GM18499 (cell line): ENCODE data around the gene BEST1.
"Not testable (repeated sequence)": the region's sequence is repeated elsewhere in the genome, so short reads cannot be mapped to it uniquely, and the experiment has no call there.

Experiments
- ATAC-seq: cut with Tn5 transposase; IDR thresholded peaks from one replicate; pipeline ENCODE4 v1.9.1; 2021; ENCODE audit warnings: moderate number of reproducible peaks; ENCODE audit not compliant: insufficient read depth, unreplicated experiment

Gene BEST1

DNA sequence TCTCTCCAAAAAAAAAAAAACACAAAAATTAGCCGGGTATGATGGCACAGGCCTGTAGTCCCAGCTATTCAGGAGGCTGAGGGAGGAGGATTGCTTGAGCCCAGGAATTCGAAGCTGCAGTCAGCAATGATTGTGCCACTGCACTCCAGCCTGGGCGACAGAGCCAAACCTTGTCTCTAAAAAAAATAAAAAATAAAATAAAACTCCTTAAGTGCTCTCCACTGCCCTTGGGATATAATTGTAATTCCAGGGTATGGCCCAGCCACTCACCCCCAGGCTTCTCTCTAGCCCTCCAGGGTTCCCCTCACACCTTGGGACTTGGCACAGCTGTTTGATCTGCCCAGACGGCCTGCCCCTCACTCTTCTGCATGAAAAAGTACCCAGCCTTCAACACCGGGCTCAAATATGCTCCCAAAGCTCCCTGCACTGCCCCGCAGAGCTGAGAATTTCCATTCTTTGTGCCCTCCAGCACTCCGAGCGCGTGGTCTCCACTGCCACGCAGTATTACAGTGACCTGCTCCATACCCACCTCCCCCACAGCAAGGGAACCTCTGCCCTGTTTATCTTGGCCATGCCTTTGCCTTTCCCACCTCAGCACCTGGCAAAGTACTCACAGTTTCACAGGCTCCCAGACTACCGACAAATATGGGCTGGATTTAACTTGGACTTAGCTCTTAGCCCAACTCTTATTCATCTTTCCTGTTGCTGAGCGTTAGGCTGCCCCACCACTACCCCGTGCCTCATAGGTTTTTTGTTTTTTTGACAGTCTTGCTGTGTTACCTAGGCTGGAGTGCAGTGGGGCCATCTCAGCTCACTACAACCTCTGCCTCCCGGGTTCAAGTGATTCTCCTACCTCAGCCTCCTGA is 24.8 kb downstream of the BEST1 start:
- no peak for ATAC-seq

DNA sequence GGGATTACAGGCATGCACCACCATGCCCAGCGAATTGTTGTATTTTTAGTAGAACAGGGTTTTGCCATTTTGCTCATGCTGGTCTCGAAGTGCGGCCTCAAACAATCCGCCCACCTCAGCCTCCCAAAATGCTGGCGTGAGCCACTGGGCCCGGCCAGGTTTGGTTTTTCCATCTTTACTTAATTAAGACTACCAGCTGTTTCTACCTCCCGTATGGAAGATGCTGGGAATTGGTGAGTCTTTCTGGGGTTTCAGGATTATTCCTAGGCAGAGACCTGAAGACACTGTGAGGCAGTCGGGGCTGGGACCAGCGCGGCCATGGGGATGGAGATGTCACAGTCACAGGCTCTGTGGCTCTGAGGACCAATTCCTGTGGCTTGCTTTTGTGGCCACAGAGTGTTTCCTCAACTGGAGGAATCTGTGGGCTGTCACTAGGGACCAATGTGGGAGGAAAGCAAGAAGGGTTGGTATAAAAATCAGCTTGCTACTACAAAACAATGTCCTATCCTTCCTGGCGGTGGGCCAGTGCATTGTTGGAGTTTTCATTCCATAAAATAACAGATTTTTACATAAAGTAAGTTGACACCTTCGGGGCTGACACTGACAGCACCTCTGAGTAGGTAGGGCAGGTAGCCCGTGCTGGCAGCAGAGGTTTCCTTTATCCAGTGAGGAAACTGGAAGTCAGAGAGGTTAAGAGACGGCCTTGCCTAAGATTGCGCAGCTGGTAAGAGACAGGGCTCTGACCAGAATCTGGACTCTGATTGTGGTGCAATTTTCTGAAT is 25.7 kb downstream of the BEST1 start:
- ATAC-seq, result no peak

GRCh38 chr11:61976420-61976800 is 26.3 kb downstream of the BEST1 start:
- ATAC-seq, result no peak

- no peak for ATAC-seq
Observed at GRCh38 chr11:61976813-61977475, 26.8 kb downstream of the BEST1 start.

GRCh38 chr11:61978703-61979661 is 28.8 kb downstream of the BEST1 start:
- ATAC-seq, result no peak

DNA sequence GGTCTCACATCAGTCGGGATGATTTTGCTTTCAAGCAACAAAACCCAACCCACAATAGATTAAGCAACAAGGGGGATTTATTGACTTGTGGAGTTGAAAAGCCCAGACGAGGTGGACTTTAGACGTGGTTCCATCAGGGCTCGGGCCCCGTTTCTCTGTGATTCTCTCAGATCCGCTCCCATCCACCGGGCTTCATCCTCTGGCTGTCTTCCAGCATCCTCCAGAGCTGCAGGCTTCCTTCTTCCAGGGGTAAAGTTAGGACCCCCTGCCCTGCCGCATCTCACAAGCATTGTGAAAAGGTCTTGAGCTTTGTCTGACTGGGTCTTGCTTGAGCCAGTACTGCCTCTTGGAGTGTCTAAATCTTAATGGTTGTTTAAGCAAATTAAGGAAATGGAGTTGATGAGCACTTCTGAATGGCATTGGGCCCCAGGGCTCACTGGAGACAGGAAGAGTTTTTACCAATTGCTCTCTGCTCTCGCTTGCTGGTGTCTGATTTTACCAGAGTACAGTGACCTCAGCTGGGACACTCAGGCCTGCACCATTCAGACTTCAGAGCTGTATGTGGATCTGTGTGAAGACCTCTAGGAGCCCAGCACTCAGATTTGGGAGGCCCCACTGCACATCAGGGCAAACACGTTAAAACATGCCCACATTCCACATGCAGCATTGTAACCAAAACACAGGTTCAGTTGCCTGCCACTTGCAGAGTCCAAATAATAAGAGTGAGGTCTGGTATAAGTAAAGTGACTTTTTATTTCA is 30.8 kb downstream of the BEST1 start:
- ATAC-seq, result no peak

GRCh38 chr11:61983419-61983818 is 33.3 kb downstream of the BEST1 start:
- ATAC-seq, result no peak

DNA sequence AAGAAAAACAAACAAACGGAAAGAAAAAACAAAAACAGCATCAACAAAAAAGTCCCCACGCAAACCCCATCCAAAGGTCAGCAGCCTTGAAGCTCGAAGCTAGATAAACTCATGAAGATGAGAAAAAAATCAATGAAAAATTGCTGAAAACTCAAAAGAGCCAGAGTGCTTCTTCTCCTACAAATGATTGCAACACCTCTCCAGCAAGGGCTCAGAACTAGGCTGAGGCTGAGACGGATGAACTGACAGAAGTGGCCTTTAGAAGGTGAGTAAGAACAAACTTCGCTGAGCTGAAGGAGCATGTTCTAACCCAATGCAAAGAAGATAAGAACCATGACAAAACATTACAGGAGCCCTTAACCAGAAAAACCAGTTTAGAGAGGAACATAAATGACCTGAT is 35.7 kb downstream of the BEST1 start:
- no peak for ATAC-seq

GRCh38 chr11:61994981-61995380 is 44.8 kb downstream of the BEST1 start:
- no peak for ATAC-seq

- no peak for ATAC-seq
Observed at GRCh38 chr11:61996933-61997332, 46.8 kb downstream of the BEST1 start.

- no peak for ATAC-seq
Observed at GRCh38 chr11:61999141-61999975, 49.2 kb downstream of the BEST1 start.

DNA sequence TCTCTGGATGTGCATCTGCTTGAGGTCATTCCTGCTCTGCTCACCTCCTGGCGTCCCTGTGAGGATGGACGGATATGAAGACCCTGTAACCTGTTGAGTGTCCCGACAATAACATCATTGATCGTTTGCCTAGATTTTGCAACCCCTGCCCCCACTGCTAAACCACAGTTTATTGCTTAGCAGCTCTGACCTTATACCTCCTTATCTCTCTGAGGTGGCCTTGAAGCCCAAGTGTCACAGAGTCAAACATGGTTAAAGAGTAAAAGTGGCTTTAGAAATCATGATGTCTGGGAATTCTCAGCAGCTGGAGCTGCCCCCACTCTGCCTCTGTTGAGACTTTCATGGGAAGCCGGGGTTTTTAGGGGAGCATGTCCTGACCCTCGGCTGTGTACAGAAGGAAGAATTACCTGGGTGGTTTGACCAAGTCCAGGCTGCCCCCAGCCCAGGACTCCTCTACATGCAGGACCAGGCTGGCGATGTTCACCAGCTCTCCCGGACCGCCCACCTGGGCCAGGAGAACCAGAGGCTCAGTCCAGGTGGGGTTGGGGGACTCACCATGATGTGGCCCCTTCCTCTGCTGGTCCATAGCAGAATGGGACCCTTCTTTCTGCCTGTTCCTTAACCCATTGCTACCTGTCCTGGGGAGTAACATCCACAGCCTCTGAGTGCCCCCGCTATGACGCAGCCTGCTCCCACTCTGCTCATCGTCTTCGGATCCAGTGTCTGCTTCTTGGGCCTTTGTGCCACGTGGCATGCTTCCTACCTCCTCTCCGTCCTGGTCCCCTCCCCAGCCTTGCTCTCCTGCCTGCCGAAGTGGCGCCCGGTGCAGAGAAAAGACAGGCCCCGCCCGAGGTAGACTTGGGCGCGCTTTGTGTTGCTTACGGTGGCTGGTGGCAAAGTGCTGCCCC is 50.6 kb downstream of the BEST1 start:
- no peak for ATAC-seq

- ATAC-seq, result no peak
Observed at GRCh38 chr11:62001450-62002191, 51.5 kb downstream of the BEST1 start.

DNA sequence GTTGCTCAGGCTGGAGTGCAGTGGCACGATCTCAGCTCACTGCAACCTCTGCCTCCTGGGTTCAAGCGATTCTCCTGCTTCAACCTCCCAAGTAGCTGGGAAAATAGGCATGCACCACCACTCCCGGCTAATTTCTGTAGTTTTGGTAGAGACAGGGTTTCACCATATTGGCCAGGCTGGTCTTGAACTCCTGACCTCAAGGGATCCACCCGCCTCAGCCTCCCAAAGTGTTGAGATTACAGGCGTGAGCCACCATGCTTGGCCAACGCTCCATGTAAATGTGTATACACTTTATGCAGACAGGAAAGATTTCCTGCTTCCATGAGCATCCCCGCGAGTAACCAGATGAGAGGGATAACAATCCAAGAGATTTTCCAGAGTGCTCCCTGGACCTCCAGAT is 52.1 kb downstream of the BEST1 start:
- not testable (repeated sequence) for ATAC-seq

DNA sequence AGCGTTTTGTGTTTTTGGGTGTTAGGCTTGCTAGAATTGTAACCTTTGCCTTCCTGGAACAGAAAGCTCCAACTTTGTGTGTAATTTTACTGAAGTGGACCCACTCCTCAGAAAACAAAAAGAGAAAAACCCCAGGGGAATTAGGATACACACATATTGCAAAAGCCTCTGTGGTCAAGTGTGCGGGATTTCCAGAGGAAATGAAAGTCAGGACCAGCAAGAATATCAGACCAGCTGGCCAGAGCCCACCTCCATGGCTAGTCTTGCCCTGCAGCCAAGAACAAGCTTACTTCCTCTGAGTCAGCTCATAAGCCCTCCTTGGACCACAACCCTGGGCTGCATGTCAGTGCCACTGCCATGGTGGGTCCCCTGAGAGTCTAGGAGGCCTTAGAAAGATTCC is 54.3 kb downstream of the BEST1 start:
- ATAC-seq, result no peak

- no peak for ATAC-seq
Observed at GRCh38 chr11:62008193-62008592, 58.0 kb downstream of the BEST1 start.
